Transverse colon (tissue), 4 donors: ENCODE data around the gene PTGER3. TPM values are rescaled to one million over a fixed set of nuclear protein-coding genes. Genes with fewer than 3 reads are reported as not detected.

Source experiments
- DNase-seq: peaks from one replicate; pipeline ENCODE4 v3.0.0-alpha.2; 2019
- H3K27ac ChIP-seq, 4 donors: fragments of 200-600 bp; sonication (generic); 2 replicates each; pipeline ENCODE4 v1.5.1; 2016 to 2018; ENCODE audit warnings: inconsistent platforms in 4 of 4
- H3K27me3 ChIP-seq: fragments of 200-600 bp; sonication (generic); 2 replicates; pipeline ENCODE4 v1.5.1; 2017; ENCODE audit warnings: inconsistent platforms
- H3K36me3 ChIP-seq, 4 donors: fragments of 200-600 bp; sonication (generic); 2 replicates each; pipeline ENCODE4 v1.5.1; 2017 to 2019; ENCODE audit warnings: inconsistent platforms in 4 of 4
- H3K4me1 ChIP-seq, 4 donors: fragments of 200-600 bp; sonication (generic); 2 replicates each; pipeline ENCODE4 v1.5.1; 2017 to 2020; ENCODE audit warnings: inconsistent platforms in 4 of 4
- H3K4me3 ChIP-seq, 4 donors: fragments of 200-600 bp; sonication (generic); 1 replicate in 1 of 4; 2 replicates in 3 of 4; pipeline versions ENCODE4 v1.5.1 to v1.6.1; 2017 to 2019; ENCODE audit warnings: inconsistent platforms in 4 of 4
- H3K9me3 ChIP-seq, 2 donors: fragments of 200-600 bp; sonication (generic); 2 replicates each; pipeline ENCODE4 v1.5.1; 2017 to 2019; ENCODE audit warnings: inconsistent platforms in 2 of 2
- CTCF ChIP-seq, 5 experiments: fragments of 200-600 bp in 3 of 5; fragments of 450-650 bp in 2 of 5; sonication (generic) in 3 of 5; IDR thresholded peaks; 1 replicate in 2 of 5; 2 replicates in 3 of 5; pipeline ENCODE4 v1.5.1; 2016 to 2017; ENCODE audit warnings: antibody characterized with exemption in 5 of 5, inconsistent platforms in 3 of 5, mild to moderate bottlenecking in 2 of 5, moderate library complexity in 1 of 5
- EP300 ChIP-seq: sonication (generic); formaldehyde crosslinking; IDR thresholded peaks from one replicate; pipeline ENCODE4 v1.6.1; 2017; ENCODE audit warnings: antibody characterized with exemption, low read depth
- POLR2A ChIP-seq: fragments of 450-650 bp; IDR thresholded peaks from one replicate; pipeline ENCODE4 v1.6.1; 2016; ENCODE audit warnings: antibody characterized with exemption, mild to moderate bottlenecking, moderate library complexity
- POLR2AphosphoS5 ChIP-seq, 3 donors: sonication (generic); formaldehyde crosslinking; IDR thresholded peaks; one replicate each; pipeline ENCODE4 v1.6.1; 2016; ENCODE audit warnings: antibody characterized with exemption in 3 of 3
- WGBS, 2 donors: methylation state at CpG; one replicate each; pipeline ENCODE4 v1.1.5; 2018; ENCODE audit warnings: low coverage in 1 of 2; 5-methylcytosine and 5-hydroxymethylcytosine counted together
- in situ Hi-C, 4 donors: fragments of 200-750 bp; cut with MboI; loops; one replicate each; pipeline versions ENCODE4 v1.15.0 to v1.15.1; 2017; ENCODE audit warnings: low sequenced_read_pairs in 3 of 4, low pct_ligation_motif_present in 1 of 4, low pct_unique_long_range_greater_than_20kb in 1 of 4
- intact Hi-C: fragments of 100-400 bp; cut with DNase I; formaldehyde crosslinking; loops from one replicate; pipeline ENCODE4 v1.15.1; 2023; ENCODE audit warnings: low total_unique reads
- total RNA-seq, 4 donors: library from RNA; depleted of rRNA; stranded (reverse); fragments of >200 nt; gene quantifications; one replicate each; pipeline ENCODE4 v1.1.0, GENCODE V29; 2016

The PTGER3 gene
- total RNA-seq, 4 donors from 2014 or later = 4.8 to 37.0 (median 18.5) TPM

GRCh38 chr1:71072273-71072672, 24.7 kb upstream of the PTGER3 start:
- H3K27ac ChIP-seq = no peak overlapping the region
- TF ChIP-seq EP300 (no peak), POLR2AphosphoS5 (IDR thresholded peaks at IDR 0.05) (no peak), POLR2A (no peak), CTCF (IDR thresholded peaks at IDR 0.05) (no peak)
- intact Hi-C loops = no loop called here
- in situ Hi-C loops = loop anchor here (25.0 kb wide), 2 partner anchors 635 to 835 kb away; no protein-coding TSS in a partner anchor
- H3K36me3 ChIP-seq = peaks cover 0 to 94% (median 38%) of the 10 kb centered on the region in 4 donors
- H3K27me3 ChIP-seq = no peaks in the 10 kb centered on the region
- peaks cover 0 to 18% (median 0%) of the 10 kb centered on the region in 4 donors for H3K4me1 ChIP-seq
- H3K9me3 ChIP-seq = no peaks in the 10 kb centered on the region
- DNase-seq = no peak
- H3K4me3 ChIP-seq = no peak overlapping the region

GRCh38 chr1:71071720-71072119, 24.1 kb upstream of the PTGER3 start:
- intact Hi-C loops = no loop called here
- Histone ChIP-seq H3K9me3 (no peaks in the 10 kb centered on the region), H3K36me3 (peaks cover 0 to 94% (median 40%) of the 10 kb centered on the region in 4 donors), H3K27me3 (no peaks in the 10 kb centered on the region), H3K4me3 (no peak overlapping the region), H3K4me1 (peaks cover 0 to 18% (median 0%) of the 10 kb centered on the region in 4 donors), H3K27ac (no peak overlapping the region)
- in situ Hi-C loops = loop anchor here (25.0 kb wide), 2 partner anchors 634 to 834 kb away; no protein-coding TSS in a partner anchor
- 89 to 93% methylated on average over 4 of the region's 4 CpGs for WGBS, 2 donors
- no peak for DNase-seq
- TF ChIP-seq EP300 (no peak), POLR2A (no peak), CTCF (IDR thresholded peaks at IDR 0.05) (no peak), POLR2AphosphoS5 (IDR thresholded peaks at IDR 0.05) (no peak)

- 67 to 77% methylated on average over 6 of the region's 6 CpGs for WGBS, 2 donors
- DNase-seq = no peak
- TF ChIP-seq POLR2A = no peak
- no peak for TF ChIP-seq EP300
- no peak for TF ChIP-seq POLR2AphosphoS5 (IDR thresholded peaks at IDR 0.05)
- no peak for TF ChIP-seq CTCF (IDR thresholded peaks at IDR 0.05)
- Histone ChIP-seq H3K36me3 (peaks cover 0 to 99% (median 46%) of the 10 kb centered on the region in 4 donors), H3K4me3 (no peak overlapping the region), H3K27ac (no peak overlapping the region), H3K9me3 (no peaks in the 10 kb centered on the region), H3K27me3 (no peaks in the 10 kb centered on the region), H3K4me1 (peaks cover 0 to 14% (median 0%) of the 10 kb centered on the region in 4 donors)
- intact Hi-C loops (loop anchor here (10.0 kb wide), 1 partner anchor 844 kb away; the partner anchor contains the start of gene SRSF11), in situ Hi-C loops (loop anchor here (25.0 kb wide), 2 partner anchors 631 to 831 kb away; no protein-coding TSS in a partner anchor)
Measured at GRCh38 chr1:71068325-71069240, 21.0 kb upstream of the PTGER3 start.

GRCh38 chr1:71054791-71055190, 7.2 kb upstream of the PTGER3 start:
- H3K4me1 ChIP-seq = no peaks in the 10 kb centered on the region
- 57 to 67% methylated on average over 6 of the region's 6 CpGs for WGBS, 2 donors
- no peaks in the 10 kb centered on the region for H3K9me3 ChIP-seq
- no peak overlapping the region for H3K4me3 ChIP-seq
- intact Hi-C loops = no loop called here
- peaks cover 0 to 14% (median 6%) of the 10 kb centered on the region in 4 donors for H3K36me3 ChIP-seq
- H3K27ac ChIP-seq = no peak overlapping the region
- H3K27me3 ChIP-seq = peaks cover under 1% of the 10 kb centered on the region
- TF ChIP-seq EP300 (no peak), CTCF (IDR thresholded peaks at IDR 0.05) (no peak), POLR2AphosphoS5 (IDR thresholded peaks at IDR 0.05) (no peak), POLR2A (no peak)
- in situ Hi-C loops = loop anchor here (5.0 to 25.0 kb wide), 4 partner anchors 370 to 817 kb away; no protein-coding TSS in a partner anchor
- no peak for DNase-seq
